ENCODE measurements around the gene CALN1. TPM values are rescaled to one million over a fixed set of nuclear protein-coding genes. Genes with fewer than 3 reads are reported as not detected.

Gene CALN1
- total and polyA plus RNA-seq, 2 experiments from 2014 or later = 7.6 to 14.5 TPM

DNA sequence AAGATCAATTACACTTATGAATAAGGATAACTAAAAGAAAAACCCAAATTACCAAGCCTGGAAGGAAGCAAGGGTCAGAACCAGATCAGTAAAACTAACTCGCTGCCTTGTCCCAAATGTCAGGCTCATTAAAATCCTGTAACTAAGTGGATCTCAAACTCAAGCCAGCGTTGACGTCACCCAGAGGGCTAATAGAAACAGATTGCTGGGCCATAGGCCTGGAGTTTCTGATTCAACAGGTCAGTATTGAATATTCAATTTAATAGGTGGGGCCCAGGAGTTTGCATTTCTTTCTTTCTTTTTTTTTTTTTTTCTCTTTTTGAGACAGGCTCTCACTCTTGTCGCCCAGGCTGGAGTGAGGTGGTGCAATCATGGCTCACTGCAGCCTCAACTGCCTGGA is 397.0 kb downstream of the CALN1 start:
- Mint-ChIP-seq H3K27ac (no peak overlapping the region), H3K36me3 (ENCODE audit: low read depth) (no peaks in the 10 kb centered on the region), H3K27me3 (ENCODE audit: insufficient read depth, low read depth, poor library complexity) (no peaks in the 10 kb centered on the region), H3K4me1 (no peaks in the 10 kb centered on the region), H3K9me3 (no peaks in the 10 kb centered on the region), H3K4me3 (no peak overlapping the region)
- DNase-seq (ENCODE audit: low spot score) (no peak), ATAC-seq (no peak)
- H3K4me1 ChIP-seq (ENCODE audit: insufficient read depth) = no peaks in the 10 kb centered on the region
- H3K27me3 ChIP-seq (ENCODE audit: insufficient read depth) = no peaks in the 10 kb centered on the region
- no peak overlapping the region for H3K4me3 ChIP-seq
- H3F3A ChIP-seq (replicated peaks; ENCODE audit: low read depth) = no peaks in the 10 kb centered on the region
- H3K36me3 ChIP-seq (ENCODE audit: insufficient read depth) = no peaks in the 10 kb centered on the region
- H3K9me2 ChIP-seq (ENCODE audit: insufficient read depth) = no peaks in the 10 kb centered on the region
- no peak for TF ChIP-seq EZH2phosphoT487 (IDR thresholded peaks at IDR 0.05; ENCODE audit: unreplicated experiment)
- no peak for TF ChIP-seq EZH2 (IDR thresholded peaks at IDR 0.05; ENCODE audit: low read depth, unreplicated experiment)
- no peak for TF ChIP-seq CREB1 (CRISPR knock-in tag; IDR thresholded peaks at IDR 0.05; ENCODE audit: low read depth)
- H4K20me1 ChIP-seq (replicated peaks; ENCODE audit: insufficient read depth) = no peaks in the 10 kb centered on the region
- H3K27ac ChIP-seq (ENCODE audit: low read depth) = no peak overlapping the region
- H3K79me2 ChIP-seq (replicated peaks; ENCODE audit: insufficient read depth) = no peaks in the 10 kb centered on the region
- no peak overlapping the region for H3K4me2 ChIP-seq
- no peak overlapping the region for H2AFZ ChIP-seq

DNA sequence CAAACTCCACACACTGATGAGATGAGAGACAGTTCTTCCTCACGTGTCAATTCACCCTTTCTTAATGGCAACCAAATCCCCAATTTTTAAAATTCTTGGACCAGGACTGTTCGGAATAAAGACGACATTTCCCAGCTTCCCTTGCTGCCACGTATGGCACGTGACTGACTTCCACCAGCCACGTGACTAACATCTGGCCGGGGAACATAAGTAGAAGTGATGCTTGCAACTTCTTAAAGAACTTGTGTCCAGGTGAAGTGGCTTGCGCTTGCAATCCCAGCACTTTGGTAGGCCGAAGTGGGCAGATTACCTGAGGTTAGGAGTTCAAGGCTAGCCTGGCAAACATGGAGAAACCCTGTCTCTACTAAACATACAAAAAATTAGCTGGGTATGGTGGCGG is 405.1 kb downstream of the CALN1 start:
- Mint-ChIP-seq H3K4me1 (no peaks in the 10 kb centered on the region), H3K27me3 (ENCODE audit: insufficient read depth, low read depth, poor library complexity) (no peaks in the 10 kb centered on the region), H3K4me3 (no peak overlapping the region), H3K27ac (no peak overlapping the region), H3K9me3 (peaks cover 5% of the 10 kb centered on the region; the same call in 1 of the 3 replicates), H3K36me3 (ENCODE audit: low read depth) (peaks cover 6% of the 10 kb centered on the region; the same call in 2 of the 3 replicates)
- no peaks in the 10 kb centered on the region for H3K36me3 ChIP-seq (ENCODE audit: insufficient read depth)
- no peak overlapping the region for H3K27ac ChIP-seq (ENCODE audit: low read depth)
- no peaks in the 10 kb centered on the region for H3K27me3 ChIP-seq (ENCODE audit: insufficient read depth)
- H3K4me2 ChIP-seq = no peak overlapping the region
- H3K4me1 ChIP-seq (ENCODE audit: insufficient read depth) = no peaks in the 10 kb centered on the region
- no peaks in the 10 kb centered on the region for H3F3A ChIP-seq (replicated peaks; ENCODE audit: low read depth)
- ATAC-seq (no peak), DNase-seq (ENCODE audit: low spot score) (no peak)
- TF ChIP-seq, protein P1, sequence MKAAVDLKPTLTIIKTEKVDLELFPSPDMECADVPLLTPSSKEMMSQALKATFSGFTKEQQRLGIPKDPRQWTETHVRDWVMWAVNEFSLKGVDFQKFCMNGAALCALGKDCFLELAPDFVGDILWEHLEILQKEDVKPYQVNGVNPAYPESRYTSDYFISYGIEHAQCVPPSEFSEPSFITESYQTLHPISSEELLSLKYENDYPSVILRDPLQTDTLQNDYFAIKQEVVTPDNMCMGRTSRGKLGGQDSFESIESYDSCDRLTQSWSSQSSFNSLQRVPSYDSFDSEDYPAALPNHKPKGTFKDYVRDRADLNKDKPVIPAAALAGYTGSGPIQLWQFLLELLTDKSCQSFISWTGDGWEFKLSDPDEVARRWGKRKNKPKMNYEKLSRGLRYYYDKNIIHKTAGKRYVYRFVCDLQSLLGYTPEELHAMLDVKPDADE (IDR thresholded peaks at IDR 0.05) = no peak
- no peaks in the 10 kb centered on the region for H3K9me2 ChIP-seq (ENCODE audit: insufficient read depth)
- H2AFZ ChIP-seq = no peak overlapping the region
- H4K20me1 ChIP-seq (replicated peaks; ENCODE audit: insufficient read depth) = no peaks in the 10 kb centered on the region; the same call in 1 of the 2 replicates
- H3K79me2 ChIP-seq (replicated peaks; ENCODE audit: insufficient read depth) = no peaks in the 10 kb centered on the region
- H3K4me3 ChIP-seq = no peak overlapping the region

DNA sequence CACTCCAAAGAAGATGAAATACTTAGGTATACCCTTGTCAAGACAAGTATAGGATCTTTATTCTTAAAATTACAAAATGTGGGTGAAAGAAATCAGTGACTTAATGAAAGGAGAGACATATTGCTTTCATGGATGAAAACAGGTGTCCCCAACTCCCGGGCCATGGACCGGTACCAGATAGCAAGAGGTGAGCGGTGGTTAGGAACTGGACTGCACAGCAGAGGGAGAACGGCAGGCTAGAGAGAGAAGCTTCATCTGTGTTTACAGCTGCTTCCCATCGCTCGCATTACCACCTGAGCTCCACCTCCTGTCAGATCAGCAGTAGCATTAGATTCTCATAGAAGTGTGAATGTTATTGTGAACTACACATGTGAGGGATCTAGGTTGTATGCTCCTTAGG is 408.9 kb downstream of the CALN1 start:
- H3K36me3 Mint-ChIP-seq (ENCODE audit: low read depth) = peaks cover 6% of the 10 kb centered on the region; the same call in 2 of the 3 replicates
- H3K9me3 Mint-ChIP-seq = 0 out of 3 replicates have a peak, but pooled peaks cover 5% of the 10 kb centered on the region
- H3K4me1 Mint-ChIP-seq = no peaks in the 10 kb centered on the region
- Histone ChIP-seq H3K4me2 (no peak overlapping the region), H3K27me3 (ENCODE audit: insufficient read depth) (no peaks in the 10 kb centered on the region), H2AFZ (no peak overlapping the region), H3K27ac (ENCODE audit: low read depth) (no peak overlapping the region), H3K36me3 (ENCODE audit: insufficient read depth) (no peaks in the 10 kb centered on the region), H3F3A (replicated peaks; ENCODE audit: low read depth) (no peaks in the 10 kb centered on the region), H3K4me3 (no peak overlapping the region), H3K4me1 (ENCODE audit: insufficient read depth) (no peaks in the 10 kb centered on the region), H3K79me2 (replicated peaks; ENCODE audit: insufficient read depth) (no peaks in the 10 kb centered on the region), H3K9me2 (ENCODE audit: insufficient read depth) (no peaks in the 10 kb centered on the region), H4K20me1 (replicated peaks; ENCODE audit: insufficient read depth) (no peaks in the 10 kb centered on the region; the same call in 1 of the 2 replicates)
- TF ChIP-seq, protein P1 (IDR thresholded peaks at IDR 0.05) = no peak
- TF ChIP-seq ZNF331 (CRISPR knock-in tag; IDR thresholded peaks at IDR 0.05; ENCODE audit: low read depth) = no peak
- DNase-seq (ENCODE audit: low spot score) = no peak
- H3K27ac Mint-ChIP-seq = no peak overlapping the region
- H3K27me3 Mint-ChIP-seq (ENCODE audit: insufficient read depth, low read depth, poor library complexity) = no peaks in the 10 kb centered on the region
- ATAC-seq = no peak
- no peak overlapping the region for H3K4me3 Mint-ChIP-seq

Data from GM23338 (cell line).